HG02970 (cell line): ENCODE results near the gene HOXD11.

Source experiments
- ATAC-seq: cut with Tn5 transposase; IDR thresholded peaks from one replicate; pipeline ENCODE4 v1.9.1; 2021; ENCODE audit warnings: mild to moderate bottlenecking, moderate library complexity, moderate number of reproducible peaks; ENCODE audit not compliant: unreplicated experiment, low FRiP score

The HOXD11 gene

GRCh38 chr2:176092270-176093144 is 14.6 kb upstream of the HOXD11 start, which contains the start of gene HOXD13:
TSS of gene HOXD13 (plus strand) at chr2:176092721. CDS start at chr2:176092891, 170 bp downstream.
- ATAC-seq = no peak

- no peak for ATAC-seq
Observed at GRCh38 chr2:176093145-176093897, 13.8 kb upstream of the HOXD11 start.

- no peak for ATAC-seq
Observed at GRCh38 chr2:176093898-176094249, 13.2 kb upstream of the HOXD11 start.

- ATAC-seq = no peak
Observed at GRCh38 chr2:176094349-176094748, 12.7 kb upstream of the HOXD11 start.

- ATAC-seq = no peak
Observed at GRCh38 chr2:176095421-176095820, 11.7 kb upstream of the HOXD11 start.

- no peak for ATAC-seq
Observed at GRCh38 chr2:176096243-176096985, 10.7 kb upstream of the HOXD11 start.

GRCh38 chr2:176096986-176097819 is 9.9 kb upstream of the HOXD11 start:
- no peak for ATAC-seq

GRCh38 chr2:176097820-176098365 is 9.2 kb upstream of the HOXD11 start:
- ATAC-seq = no peak

GRCh38 chr2:176098366-176099158 is 8.5 kb upstream of the HOXD11 start:
- ATAC-seq = no peak

- ATAC-seq = no peak
Observed at GRCh38 chr2:176099159-176099727, 7.8 kb upstream of the HOXD11 start.

- no peak for ATAC-seq
Observed at GRCh38 chr2:176099728-176100546, 7.1 kb upstream of the HOXD11 start, which contains the start of gene HOXD12. TSS of gene HOXD12 (plus strand) at chr2:176099795. CDS start at chr2:176099802, 7 bp downstream.

- ATAC-seq = no peak
Observed at GRCh38 chr2:176100547-176101140, 6.4 kb upstream of the HOXD11 start.

GRCh38 chr2:176101216-176101830 is 5.8 kb upstream of the HOXD11 start:
- no peak for ATAC-seq

- no peak for ATAC-seq
Observed at GRCh38 chr2:176101842-176102241, 5.2 kb upstream of the HOXD11 start.

GRCh38 chr2:176102309-176102866 is 4.7 kb upstream of the HOXD11 start:
- ATAC-seq = no peak

- ATAC-seq = no peak
Observed at GRCh38 chr2:176103194-176103593, 3.9 kb upstream of the HOXD11 start.
